Mesenchymal stem cell (in vitro differentiated cells and primary cell): ENCODE measurements around the gene STK24.

Experiments used
- DNase-seq: peaks from one replicate; pipeline ENCODE4 v3.0.0-alpha.2; 2013
- H2AFZ ChIP-seq: one replicate; pipeline ENCODE4 v1.6.1; 2013; ENCODE audit warnings: low read depth, mild to moderate bottlenecking, control low read depth, inconsistent platforms, low read length, moderate library complexity
- H2AK5ac ChIP-seq: 2 replicates; pipeline ENCODE4 v1.6.1; 2013; ENCODE audit warnings: low read length, moderate library complexity, mild to moderate bottlenecking, inconsistent platforms; ENCODE audit not compliant: severe bottlenecking
- H2BK120ac ChIP-seq: one replicate; pipeline ENCODE4 v1.6.1; 2013; ENCODE audit warnings: low read depth, mild to moderate bottlenecking, inconsistent platforms, low read length, moderate library complexity
- H2BK12ac ChIP-seq, 2 experiments: one replicate each; pipeline ENCODE4 v1.6.1; 2013; ENCODE audit warnings: inconsistent platforms in 2 of 2, low read length in 2 of 2, mild to moderate bottlenecking in 2 of 2, moderate library complexity in 2 of 2, control low read depth in 1 of 2
- H2BK15ac ChIP-seq: one replicate; pipeline ENCODE4 v1.6.1; 2013; ENCODE audit warnings: mild to moderate bottlenecking, low read depth, inconsistent platforms; ENCODE audit not compliant: poor library complexity, severe bottlenecking
- H2BK5ac ChIP-seq: 2 replicates; pipeline ENCODE4 v1.6.1; 2013; ENCODE audit warnings: low read depth, mild to moderate bottlenecking, low read length, control low read depth, inconsistent platforms; ENCODE audit not compliant: poor library complexity, severe bottlenecking
- H3K14ac ChIP-seq, 2 experiments: one replicate each; pipeline ENCODE4 v1.6.1; 2013; ENCODE audit warnings: inconsistent platforms in 2 of 2, low read length in 2 of 2, control low read depth in 1 of 2, mild to moderate bottlenecking in 1 of 2, moderate library complexity in 1 of 2
- H3K18ac ChIP-seq, 2 experiments: one replicate each; pipeline ENCODE4 v1.6.1; 2013; ENCODE audit warnings: inconsistent platforms in 2 of 2, low read length in 2 of 2, control low read depth in 1 of 2, low read depth in 1 of 2, mild to moderate bottlenecking in 1 of 2
- H3K23ac ChIP-seq, 2 experiments: one replicate each; pipeline ENCODE4 v1.6.1; 2013; ENCODE audit warnings: inconsistent platforms in 2 of 2, low read length in 2 of 2, mild to moderate bottlenecking in 2 of 2, moderate library complexity in 2 of 2, control low read depth in 1 of 2
- H3K27ac ChIP-seq: 2 replicates; pipeline ENCODE4 v1.5.1; 2013; ENCODE audit warnings: mild to moderate bottlenecking, moderate library complexity, low read length, control low read depth, inconsistent platforms; ENCODE audit not compliant: poor library complexity, severe bottlenecking
- H3K27me3 ChIP-seq, 2 experiments: 2 replicates each; pipeline versions ENCODE4 v1.6.1 to v1.7.0; 2013; ENCODE audit warnings: low read length in 2 of 2, mild to moderate bottlenecking in 2 of 2, moderate library complexity in 2 of 2, control low read depth in 1 of 2, inconsistent platforms in 1 of 2; ENCODE audit not compliant: control insufficient read depth in 1 of 2, insufficient read depth in 1 of 2
- H3K36me3 ChIP-seq, 2 experiments: 2 replicates each; pipeline versions ENCODE4 v1.6.1 to v1.7.0; 2013; ENCODE audit warnings: low read length in 2 of 2, control low read depth in 1 of 2, inconsistent platforms in 1 of 2, low read depth in 1 of 2, mild to moderate bottlenecking in 1 of 2; ENCODE audit not compliant: insufficient read depth in 2 of 2, control insufficient read depth in 1 of 2
- H3K4ac ChIP-seq, 2 experiments: one replicate each; pipeline ENCODE4 v1.6.1; 2013; ENCODE audit warnings: inconsistent platforms in 2 of 2, low read length in 2 of 2, mild to moderate bottlenecking in 2 of 2, moderate library complexity in 2 of 2, control low read depth in 1 of 2, low read depth in 1 of 2
- H3K4me1 ChIP-seq: 2 replicates; pipeline ENCODE4 v1.6.1; 2013; ENCODE audit warnings: low read depth, low read length, control low read depth; ENCODE audit not compliant: control insufficient read depth, insufficient read depth
- H3K4me2 ChIP-seq: 2 replicates; pipeline ENCODE4 v1.6.1; 2013; ENCODE audit warnings: low read length, mild to moderate bottlenecking, inconsistent platforms; ENCODE audit not compliant: poor library complexity, severe bottlenecking
- H3K4me3 ChIP-seq, 2 experiments: 2 replicates each; pipeline versions ENCODE4 v1.5.1 to v1.7.0; 2013; ENCODE audit warnings: low read length in 2 of 2, mild to moderate bottlenecking in 2 of 2, control low read depth in 1 of 2, low read depth in 1 of 2; ENCODE audit not compliant: insufficient read depth in 1 of 2
- H3K79me1 ChIP-seq: replicated peaks from 2 replicates; pipeline ENCODE4 v1.6.1; 2013; ENCODE audit warnings: mild to moderate bottlenecking, control low read depth, low read length, inconsistent platforms; ENCODE audit not compliant: poor library complexity, severe bottlenecking
- H3K9ac ChIP-seq: 2 replicates; pipeline ENCODE4 v1.7.0; 2013; ENCODE audit warnings: mild to moderate bottlenecking, low read length, moderate library complexity
- H3K9me3 ChIP-seq: 2 replicates; pipeline ENCODE4 v1.7.0; 2013; ENCODE audit warnings: mild to moderate bottlenecking, low read length; ENCODE audit not compliant: control insufficient read depth
- H4K8ac ChIP-seq: one replicate; pipeline ENCODE4 v1.6.1; 2013; ENCODE audit warnings: inconsistent platforms, mild to moderate bottlenecking, low read length, moderate library complexity
- H4K91ac ChIP-seq: one replicate; pipeline ENCODE4 v1.6.1; 2013; ENCODE audit warnings: mild to moderate bottlenecking, low read length, inconsistent platforms
- WGBS: methylation state at CpG from one replicate; pipeline ENCODE4 v1.1.7; 2013; ENCODE audit warnings: mixed read lengths; 5-methylcytosine and 5-hydroxymethylcytosine counted together

Gene STK24

GRCh38 chr13:98478189-98479129 is 98.4 kb downstream of the STK24 start:
- Histone ChIP-seq H2BK15ac (peak overlapping the region; percentile 17), H3K36me3 (peaks cover 19 to 23% of the 10 kb centered on the region in 2 experiments), H3K27ac (no peak overlapping the region), H3K4ac (peak overlapping the region in 1 of 2 experiments; percentile 40), H2BK5ac (no peak overlapping the region), H3K14ac (peak overlapping the region in 1 of 2 experiments; percentile 63), H3K27me3 (no peaks in the 10 kb centered on the region), H3K9me3 (no peaks in the 10 kb centered on the region), H3K4me2 (no peak overlapping the region), H3K23ac (no peak overlapping the region), H3K4me3 (no peak overlapping the region), H2BK120ac (peak overlapping the region; percentile 24), H4K8ac (peak overlapping the region; percentile 57), H3K79me1 (peaks cover 48% of the 10 kb centered on the region), H2AFZ (no peak overlapping the region), H3K4me1 (peaks cover 39% of the 10 kb centered on the region), H2AK5ac (no peak overlapping the region), H4K91ac (peak overlapping the region; percentile 55), H3K18ac (peak overlapping the region; percentile 84 to 87), H2BK12ac (peak overlapping the region; percentile 28 to 81), H3K9ac (no peak overlapping the region)
- 76% methylated on average over 16 of the region's 16 CpGs for WGBS
- peak; percentile 68 for DNase-seq

DNA sequence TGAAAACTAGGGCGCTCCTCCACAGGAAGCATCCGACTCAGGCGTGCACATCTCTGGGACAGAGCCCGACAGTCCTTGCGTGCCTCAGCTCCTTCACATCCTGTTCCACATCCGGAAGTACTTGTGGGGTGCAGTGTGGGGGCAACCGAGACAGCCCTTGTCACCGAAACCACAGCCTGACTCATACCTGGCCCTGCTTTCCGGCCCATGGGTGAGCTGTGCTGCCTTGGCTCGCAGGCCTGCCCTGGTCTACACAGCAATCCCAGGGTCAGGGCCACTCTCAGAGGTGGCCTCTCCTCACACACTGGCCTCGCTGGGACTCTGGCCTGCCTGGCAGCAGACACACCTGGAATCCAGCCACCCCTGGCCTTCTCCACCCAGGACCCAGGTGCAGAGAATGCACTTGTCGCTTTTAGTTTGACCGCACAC is 100.4 kb downstream of the STK24 start:
- Histone ChIP-seq H2BK12ac (peak overlapping the region; percentile 80 to 85), H4K8ac (peak overlapping the region; percentile 54), H3K27ac (peak overlapping the region; percentile 82), H3K36me3 (peaks cover 20 to 38% of the 10 kb centered on the region in 2 experiments), H2BK15ac (peak overlapping the region; percentile 2), H3K9me3 (no peaks in the 10 kb centered on the region), H2BK120ac (peak overlapping the region; percentile 9), H2AK5ac (peak overlapping the region; percentile 82), H3K4me1 (peaks cover 29% of the 10 kb centered on the region), H4K91ac (peak overlapping the region; percentile 77), H3K27me3 (no peaks in the 10 kb centered on the region), H3K18ac (peak overlapping the region; percentile 69 to 92), H2AFZ (peak overlapping the region; percentile 21), H3K4me3 (peak overlapping the region in 1 of 2 experiments; percentile 34), H3K23ac (peak overlapping the region in 1 of 2 experiments; percentile 61), H3K4ac (peak overlapping the region; percentile 35 to 69), H2BK5ac (no peak overlapping the region), H3K9ac (peak overlapping the region; percentile 22), H3K79me1 (peaks cover 46% of the 10 kb centered on the region), H3K4me2 (peak overlapping the region; percentile 45), H3K14ac (peak overlapping the region in 1 of 2 experiments; percentile 56)
- DNase-seq: peak; percentile 98
- WGBS: 18% methylated on average over 13 of the region's 13 CpGs

GRCh38 chr13:98476106-98476505 is 100.8 kb downstream of the STK24 start:
- peak overlapping the region; percentile 82 for H3K27ac ChIP-seq

GRCh38 chr13:98475522-98475921 is 101.4 kb downstream of the STK24 start:
- H3K27me3 ChIP-seq: no peaks in the 10 kb centered on the region
- peaks cover 19 to 40% of the 10 kb centered on the region in 2 experiments for H3K36me3 ChIP-seq
- H3K4me2 ChIP-seq: no peak overlapping the region
- H3K9ac ChIP-seq: no peak overlapping the region
- H4K8ac ChIP-seq: peak overlapping the region; percentile 86
- H4K91ac ChIP-seq: peak overlapping the region; percentile 85
- H2AFZ ChIP-seq: no peak overlapping the region
- no peak overlapping the region for H2BK15ac ChIP-seq
- peaks cover 23% of the 10 kb centered on the region for H3K4me1 ChIP-seq
- peak overlapping the region; percentile 67 for H2BK120ac ChIP-seq
- H3K4ac ChIP-seq: peak overlapping the region in 1 of 2 experiments; percentile 9
- H2AK5ac ChIP-seq: peak overlapping the region; percentile 57
- H3K18ac ChIP-seq: peak overlapping the region; percentile 52 to 95
- H3K14ac ChIP-seq: no peak overlapping the region
- WGBS: 27% methylated on average over 11 of the region's 13 CpGs
- peak; percentile 75 for DNase-seq
- no peak overlapping the region for H2BK5ac ChIP-seq
- peak overlapping the region in 1 of 2 experiments; percentile 27 for H2BK12ac ChIP-seq
- no peak overlapping the region for H3K23ac ChIP-seq
- peaks cover 43% of the 10 kb centered on the region for H3K79me1 ChIP-seq
- no peaks in the 10 kb centered on the region for H3K9me3 ChIP-seq
- no peak overlapping the region for H3K27ac ChIP-seq
- no peak overlapping the region for H3K4me3 ChIP-seq

More at GRCh38 chr13:98476106-98476505, 100.8 kb downstream of the STK24 start:
- Histone ChIP-seq H2AFZ (no peak overlapping the region), H2BK5ac (no peak overlapping the region), H3K4ac (peak overlapping the region in 1 of 2 experiments; percentile 19), H2BK12ac (peak overlapping the region; percentile 57 to 68), H3K9me3 (no peaks in the 10 kb centered on the region), H3K4me1 (peaks cover 26% of the 10 kb centered on the region), H3K9ac (peak overlapping the region; percentile 22), H2BK120ac (peak overlapping the region; percentile 9), H2BK15ac (peak overlapping the region; percentile 2), H4K8ac (no peak overlapping the region), H3K4me3 (peak overlapping the region in 1 of 2 experiments; percentile 34), H3K18ac (peak overlapping the region; percentile 69 to 92), H3K36me3 (peaks cover 18 to 38% of the 10 kb centered on the region in 2 experiments), H3K23ac (no peak overlapping the region), H4K91ac (peak overlapping the region; percentile 85), H3K4me2 (peak overlapping the region; percentile 45), H2AK5ac (no peak overlapping the region), H3K79me1 (peaks cover 45% of the 10 kb centered on the region), H3K27me3 (no peaks in the 10 kb centered on the region), H3K14ac (no peak overlapping the region)
- 14% methylated on average over 4 of the region's 5 CpGs for WGBS
- no peak for DNase-seq
